Testis (tissue), 3 donors: Measurements from ENCODE around the gene SOCS6. TPM values are rescaled to one million over a fixed set of nuclear protein-coding genes. Genes with fewer than 3 reads are reported as not detected.

Experiments used
- DNase-seq: peaks from one replicate; pipeline ENCODE4 v3.0.0-alpha.2; 2019
- H3K27ac ChIP-seq, 2 donors: fragments of 200-600 bp; sonication (generic); one replicate each; pipeline ENCODE4 v1.5.1; 2019
- H3K27me3 ChIP-seq: fragments of 200-600 bp; sonication (generic); one replicate; pipeline ENCODE4 v1.5.1; 2019
- H3K36me3 ChIP-seq: fragments of 200-600 bp; sonication (generic); one replicate; pipeline ENCODE4 v1.5.1; 2017; ENCODE audit warnings: low read depth; ENCODE audit errors: missing control alignments
- H3K4me1 ChIP-seq: fragments of 200-600 bp; sonication (generic); one replicate; pipeline ENCODE4 v1.5.1; 2019
- H3K4me3 ChIP-seq, 2 donors: fragments of 200-600 bp; sonication (generic); one replicate each; pipeline ENCODE4 v1.5.1; 2017 to 2019
- H3K9me3 ChIP-seq: fragments of 200-600 bp; sonication (generic); one replicate; pipeline ENCODE4 v1.5.1; 2017
- CTCF ChIP-seq, 3 experiments: fragments of 450-650 bp in 2 of 3; fragments of 200-600 bp in 1 of 3; sonication (generic) in 1 of 3; IDR thresholded peaks; one replicate each; pipeline ENCODE4 v1.5.1; 2016 to 2019; ENCODE audit warnings: antibody characterized with exemption in 3 of 3, mild to moderate bottlenecking in 2 of 3, moderate library complexity in 1 of 3
- POLR2A ChIP-seq: fragments of 450-650 bp; IDR thresholded peaks from one replicate; pipeline ENCODE4 v1.6.1; 2017; ENCODE audit warnings: antibody characterized with exemption, mild to moderate bottlenecking, moderate library complexity
- WGBS, 2 donors: methylation state at CpG; one replicate each; pipeline ENCODE4 v1.1.5; 2018; 5-methylcytosine and 5-hydroxymethylcytosine counted together
- intact Hi-C: fragments of 100-400 bp; cut with DNase I; formaldehyde crosslinking; loops from one replicate; pipeline ENCODE4 v1.15.1; 2023; ENCODE audit warnings: low total_unique reads
- polyA plus RNA-seq: library from polyadenylated mRNA; stranded (reverse); fragments of 350-450 nt; fragmentation: Illumina TruSeq; extraction: RNeasy Lipid Tissue Mini Kit (QIAGEN cat#74804); gene quantifications from one replicate; pipeline ENCODE4 v1.2.3, GENCODE V29; 2014; ENCODE audit warnings: low read depth, low replicate concordance; ENCODE audit not compliant: insufficient read depth
- total RNA-seq, 2 donors: library from RNA; depleted of rRNA; stranded (reverse); fragments of >200 nt; gene quantifications; one replicate each; pipeline ENCODE4 v1.2.3, GENCODE V29; 2016

Gene SOCS6
- total and polyA plus RNA-seq, 3 donors from 2014 or later, result 12.7 to 22.9 (median 20.9) TPM

GRCh38 chr18:70371908-70372307 is 83.1 kb downstream of the SOCS6 start:
- Histone ChIP-seq H3K36me3 (no peaks in the 10 kb centered on the region), H3K4me3 (no peak overlapping the region), H3K9me3 (no peaks in the 10 kb centered on the region), H3K4me1 (no peaks in the 10 kb centered on the region), H3K27me3 (no peaks in the 10 kb centered on the region), H3K27ac (no peak overlapping the region)
- DNase-seq, result no peak
- TF ChIP-seq POLR2A (no peak), CTCF (IDR thresholded peaks at IDR 0.05) (no peak)
- intact Hi-C loops, result no loop called here
- 69 to 75% methylated on average over 2 of the region's 2 CpGs for WGBS, 2 donors

- no peak for TF ChIP-seq CTCF (IDR thresholded peaks at IDR 0.05)
- TF ChIP-seq POLR2A, result no peak
- DNase-seq, result no peak
- Histone ChIP-seq H3K4me3 (no peak overlapping the region), H3K27ac (no peak overlapping the region), H3K4me1 (no peaks in the 10 kb centered on the region), H3K36me3 (no peaks in the 10 kb centered on the region), H3K9me3 (no peaks in the 10 kb centered on the region), H3K27me3 (no peaks in the 10 kb centered on the region)
- intact Hi-C loops, result no loop called here
- WGBS, 2 donors, result 74 to 80% methylated on average over 2 of the region's 2 CpGs
These were observed 83.7 kb downstream of the SOCS6 start for GRCh38 chr18:70372450-70373041.

- intact Hi-C loops, result no loop called here
- 60 to 62% methylated on average over 5 of the region's 5 CpGs for WGBS, 2 donors
- Histone ChIP-seq H3K4me3 (no peak overlapping the region), H3K9me3 (no peaks in the 10 kb centered on the region), H3K4me1 (no peaks in the 10 kb centered on the region), H3K36me3 (no peaks in the 10 kb centered on the region), H3K27me3 (no peaks in the 10 kb centered on the region), H3K27ac (no peak overlapping the region)
- DNase-seq, result no peak
- TF ChIP-seq POLR2A, result no peak
- no peak for TF ChIP-seq CTCF (IDR thresholded peaks at IDR 0.05)
These were observed 84.2 kb downstream of the SOCS6 start for GRCh38 chr18:70373042-70373519.

- no peak for DNase-seq
- no peaks in the 10 kb centered on the region for H3K9me3 ChIP-seq
- H3K36me3 ChIP-seq, result no peaks in the 10 kb centered on the region
- no peaks in the 10 kb centered on the region for H3K27me3 ChIP-seq
- no peak for TF ChIP-seq CTCF (IDR thresholded peaks at IDR 0.05)
- no peak for TF ChIP-seq POLR2A
- 88 to 93% methylated on average over 2 of the region's 2 CpGs for WGBS, 2 donors
- no peak overlapping the region for H3K27ac ChIP-seq
- intact Hi-C loops, result no loop called here
- no peak overlapping the region for H3K4me3 ChIP-seq
- no peaks in the 10 kb centered on the region for H3K4me1 ChIP-seq
These were observed 85.3 kb downstream of the SOCS6 start for GRCh38 chr18:70374154-70374553.
